CD14-positive monocyte (primary cell): Measurements from ENCODE around the gene DPP7. TPM values are rescaled to one million over a fixed set of nuclear protein-coding genes. Genes with fewer than 3 reads are reported as not detected.
A peak's percentile ranks its signal among the peaks of the same experiment; 100 is the strongest.

ENCODE experiments used
- DNase-seq, 3 donors: peaks; one replicate each; pipeline ENCODE4 v3.0.0-alpha.2; 2011 to 2022
- H2AFZ ChIP-seq: 2 replicates; pipeline ENCODE4 v1.6.0; 2012; ENCODE audit warnings: mild to moderate bottlenecking, low read depth, low read length, inconsistent platforms; ENCODE audit not compliant: insufficient read depth, poor library complexity, severe bottlenecking
- H3K27ac ChIP-seq, 2 donors: 1 replicate in 1 of 2; 2 replicates in 1 of 2; pipeline ENCODE4 v1.5.1; 2012 to 2013; ENCODE audit warnings: low read length in 2 of 2, control low read depth in 1 of 2, inconsistent platforms in 1 of 2, low read depth in 1 of 2, mild to moderate bottlenecking in 1 of 2
- H3K27me3 ChIP-seq, 2 donors: one replicate each; pipeline versions ENCODE4 v1.6.0 to v1.6.1; 2011 to 2013; ENCODE audit warnings: low read length in 2 of 2; ENCODE audit not compliant: control insufficient read depth in 2 of 2, insufficient read depth in 2 of 2
- H3K36me3 ChIP-seq, 2 donors: replicated peaks in 1 of 2; 1 replicate in 1 of 2; 2 replicates in 1 of 2; pipeline versions ENCODE4 v1.5.1 to v1.6.1; 2012 to 2013; ENCODE audit warnings: low read length in 2 of 2, control low read depth in 1 of 2, inconsistent platforms in 1 of 2, mild to moderate bottlenecking in 1 of 2; ENCODE audit not compliant: insufficient read depth in 2 of 2, control insufficient read depth in 1 of 2
- H3K4me1 ChIP-seq, 2 donors: 1 replicate in 1 of 2; 2 replicates in 1 of 2; pipeline versions ENCODE4 v1.5.1 to v1.6.1; 2012 to 2013; ENCODE audit warnings: low read length in 2 of 2, control low read depth in 1 of 2, inconsistent platforms in 1 of 2, mild to moderate bottlenecking in 1 of 2, moderate library complexity in 1 of 2; ENCODE audit not compliant: insufficient read depth in 2 of 2, control insufficient read depth in 1 of 2
- H3K4me2 ChIP-seq: replicated peaks from 2 replicates; pipeline ENCODE3; 2012; ENCODE audit warnings: low read length, moderate library complexity, mild to moderate bottlenecking; ENCODE audit not compliant: poor library complexity, severe bottlenecking; ENCODE audit errors: extremely low read depth
- H3K4me3 ChIP-seq, 3 experiments: fragments of 200-600 bp in 1 of 3; sonication (generic) in 1 of 3; replicated peaks in 1 of 3; 1 replicate in 2 of 3; 2 replicates in 1 of 3; pipeline ENCODE4 v1.5.1; 2011 to 2013; ENCODE audit warnings: low read length in 3 of 3, mild to moderate bottlenecking in 3 of 3, control low read depth in 2 of 3, low read depth in 2 of 3, inconsistent platforms in 1 of 3, moderate library complexity in 1 of 3
- H3K79me2 ChIP-seq: 2 replicates; pipeline ENCODE4 v1.6.0; 2012; ENCODE audit warnings: mild to moderate bottlenecking, control low read depth, inconsistent platforms, low read length, moderate library complexity; ENCODE audit not compliant: insufficient read depth
- H3K9ac ChIP-seq: 2 replicates; pipeline ENCODE4 v1.6.0; 2017; ENCODE audit warnings: low read length, mild to moderate bottlenecking; ENCODE audit not compliant: insufficient read depth, poor library complexity, severe bottlenecking
- H3K9me3 ChIP-seq, 2 donors: replicated peaks in 1 of 2; 1 replicate in 1 of 2; 2 replicates in 1 of 2; pipeline versions ENCODE4 v1.5.1 to v1.6.1; 2012 to 2013; ENCODE audit warnings: low read length in 2 of 2, control low read depth in 1 of 2; ENCODE audit not compliant: control insufficient read depth in 1 of 2, insufficient read depth in 1 of 2
- H4K20me1 ChIP-seq: 2 replicates; pipeline ENCODE4 v1.6.0; 2012; ENCODE audit warnings: mild to moderate bottlenecking, low read length, control low read depth, moderate library complexity; ENCODE audit not compliant: insufficient read depth
- H3K27ac Mint-ChIP-seq, 7 donors: one replicate each; pipeline ENCODE4 v1.8.0; 2020; ENCODE audit warnings: mild to moderate bottlenecking in 7 of 7, mixed read lengths in 7 of 7, moderate library complexity in 6 of 7, inconsistent platforms in 2 of 7
- H3K27me3 Mint-ChIP-seq, 3 donors: one replicate each; pipeline ENCODE4 v1.8.0; 2021 to 2022; ENCODE audit warnings: low read depth in 3 of 3, mild to moderate bottlenecking in 3 of 3, mixed read lengths in 3 of 3, moderate library complexity in 3 of 3, inconsistent platforms in 1 of 3
- H3K36me3 Mint-ChIP-seq, 2 donors: one replicate each; pipeline ENCODE4 v1.8.0; 2020; ENCODE audit warnings: mixed read lengths in 2 of 2, inconsistent platforms in 1 of 2, mild to moderate bottlenecking in 1 of 2
- H3K4me1 Mint-ChIP-seq: one replicate; pipeline ENCODE4 v1.8.0; 2020; ENCODE audit warnings: mild to moderate bottlenecking, mixed read lengths
- H3K4me3 Mint-ChIP-seq, 2 donors: one replicate each; pipeline ENCODE4 v1.8.0; 2020; ENCODE audit warnings: mild to moderate bottlenecking in 2 of 2, mixed read lengths in 2 of 2, moderate library complexity in 1 of 2
- H3K9me3 Mint-ChIP-seq, 7 donors: one replicate each; pipeline ENCODE4 v1.8.0; 2020 to 2022; ENCODE audit warnings: mixed read lengths in 7 of 7, mild to moderate bottlenecking in 6 of 7, moderate library complexity in 6 of 7, inconsistent platforms in 2 of 7
- CTCF ChIP-seq: fragments of 200-600 bp; IDR thresholded peaks from one replicate; pipeline ENCODE4 v1.8.0; 2022; ENCODE audit warnings: antibody characterized with exemption, mild to moderate bottlenecking
- WGBS: methylation state at CpG from one replicate; pipeline ENCODE4 v1.1.5; 2013; ENCODE audit warnings: missing lambda C conversion rate; ENCODE audit not compliant: insufficient coverage; 5-methylcytosine and 5-hydroxymethylcytosine counted together
- intact Hi-C, 2 donors: fragments of 100-400 bp; cut with micrococcal nuclease; formaldehyde crosslinking; loops; one replicate each; pipeline versions ENCODE4 v1.15.0 to v1.15.1; 2023
- polyA plus RNA-seq, 3 donors: library from polyadenylated mRNA; depleted of rRNA in 1 of 3; unstranded in 2 of 3; stranded (reverse) in 1 of 3; fragments of 300-500 nt in 2 of 3; fragments of >200 nt in 1 of 3; fragmentation: Illumina TruSeq in 2 of 3; gene quantifications; 1 replicate in 2 of 3; 2 replicates in 1 of 3; pipeline ENCODE4 v1.2.3, GENCODE V29; 2012 to 2021

The DPP7 gene
- polyA plus RNA-seq, 3 donors = 68.3 to 287 (median 150) TPM

DNA sequence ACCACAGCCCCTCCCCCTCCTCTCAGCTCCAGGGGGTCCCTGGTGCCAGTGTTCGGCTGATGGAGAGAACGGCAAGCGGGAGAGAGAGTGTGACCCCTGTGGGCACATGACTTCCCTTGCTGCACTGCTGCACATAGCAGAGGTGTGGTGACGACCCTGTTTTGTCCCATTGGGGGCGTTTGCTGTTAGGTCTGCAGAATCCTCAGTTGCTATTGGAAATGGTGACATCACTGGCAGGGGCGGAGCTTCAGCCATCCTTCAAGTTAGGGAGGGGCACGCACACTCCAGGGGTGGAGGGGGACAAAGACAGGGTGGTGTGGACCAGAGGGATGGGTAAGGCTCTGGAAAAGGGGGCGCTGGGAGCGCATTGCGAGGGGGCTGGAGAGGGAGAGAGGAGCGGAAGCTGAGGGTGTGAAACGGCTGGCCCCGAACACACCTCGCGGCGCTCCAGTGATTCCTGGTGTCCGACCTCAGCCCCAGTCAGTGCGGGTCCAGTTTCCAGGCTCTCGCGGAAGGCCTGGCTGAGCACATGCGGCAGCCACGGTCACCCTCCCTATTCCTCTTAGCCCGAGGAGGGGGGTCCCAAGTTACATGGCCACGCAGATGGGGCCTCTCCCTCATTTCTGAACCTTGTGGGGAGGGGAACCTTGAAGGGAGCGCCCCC lies 23.7 kb upstream of the DPP7 start:
- no peak for TF ChIP-seq CTCF

DNA sequence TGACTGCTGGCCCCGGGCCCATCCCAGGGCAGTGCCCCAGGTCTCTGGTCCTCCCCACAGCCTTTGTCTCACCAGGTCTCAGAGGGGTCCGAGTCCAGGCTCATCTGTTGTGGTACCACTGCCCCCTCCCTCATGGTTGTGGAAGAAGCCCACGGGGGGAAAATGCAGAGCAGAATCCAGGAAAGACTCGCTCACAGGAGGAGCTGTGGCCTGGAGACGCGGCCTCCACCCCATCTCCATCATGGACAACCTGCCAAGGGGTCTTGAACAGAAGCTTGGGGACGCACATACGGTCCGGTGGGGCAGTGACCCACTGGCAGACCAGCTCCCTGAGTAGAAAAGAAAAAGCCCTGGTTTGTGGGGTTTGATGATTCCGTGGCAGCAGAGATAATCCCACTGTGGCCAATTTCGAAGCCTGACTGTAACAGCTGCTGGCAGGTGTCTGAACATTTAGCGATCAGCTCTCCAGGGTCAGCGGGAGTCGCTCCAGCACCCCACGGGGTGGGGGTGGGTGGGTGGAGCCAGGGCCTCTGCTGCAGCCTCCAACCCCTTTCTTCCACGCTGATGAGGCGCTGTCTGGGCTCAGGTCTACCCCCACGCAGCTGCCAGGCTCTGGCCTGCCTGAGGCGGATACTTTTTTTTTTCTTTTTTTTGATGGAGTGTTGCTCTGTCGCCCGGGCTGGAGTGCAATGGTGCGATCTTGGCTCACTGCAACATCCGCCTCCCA lies 22.5 kb upstream of the DPP7 start:
- H3K4me3 ChIP-seq = no peak overlapping the region
- Mint-ChIP-seq H3K4me3 (peak overlapping the region in 1 of 2 donors; percentile 81), H3K9me3 (peaks cover 0 to 7% (median 1%) of the 10 kb centered on the region in 7 donors), H3K4me1 (no peaks in the 10 kb centered on the region), H3K27me3 (peaks cover 63 to 78% (median 66%) of the 10 kb centered on the region in 3 donors), H3K27ac (no peak overlapping the region), H3K36me3 (peaks cover 0 to 2% of the 10 kb centered on the region in 2 donors)
- H3K36me3 ChIP-seq = no peaks in the 10 kb centered on the region
- 88% methylated on average over 9 of the region's 23 CpGs for WGBS
- peaks cover 14 to 53% of the 10 kb centered on the region in 2 donors for H3K27me3 ChIP-seq
- H3K79me2 ChIP-seq = no peaks in the 10 kb centered on the region
- H3K9ac ChIP-seq = no peak overlapping the region
- H3K4me2 ChIP-seq = no peak overlapping the region
- DNase-seq = no peak
- no peak overlapping the region for H3K27ac ChIP-seq
- no peaks in the 10 kb centered on the region for H4K20me1 ChIP-seq
- H3K9me3 ChIP-seq = peaks cover 0 to 14% of the 10 kb centered on the region in 2 donors
- no peak overlapping the region for H2AFZ ChIP-seq
- H3K4me1 ChIP-seq = no peaks in the 10 kb centered on the region
- no peak for TF ChIP-seq CTCF
- intact Hi-C loops = no loop called here

More for the DNA sequence above, 23.7 kb upstream of the DPP7 start:
- no peaks in the 10 kb centered on the region for H3K4me1 ChIP-seq
- no peak overlapping the region for H3K9ac ChIP-seq
- Mint-ChIP-seq H3K4me1 (no peaks in the 10 kb centered on the region), H3K27me3 (peaks cover 63 to 80% (median 66%) of the 10 kb centered on the region in 3 donors), H3K4me3 (peak overlapping the region in 1 of 2 donors; percentile 81), H3K9me3 (peaks cover 0 to 7% (median 1%) of the 10 kb centered on the region in 7 donors), H3K27ac (peak overlapping the region in 1 of 7 donors; percentile 80), H3K36me3 (peaks cover 0 to 2% of the 10 kb centered on the region in 2 donors)
- H3K27ac ChIP-seq = no peak overlapping the region
- intact Hi-C loops = no loop called here
- no peaks in the 10 kb centered on the region for H3K36me3 ChIP-seq
- peaks cover 14 to 53% of the 10 kb centered on the region in 2 donors for H3K27me3 ChIP-seq
- no peaks in the 10 kb centered on the region for H3K79me2 ChIP-seq
- no peaks in the 10 kb centered on the region for H4K20me1 ChIP-seq
- H3K4me2 ChIP-seq = no peak overlapping the region
- H3K4me3 ChIP-seq = no peak overlapping the region
- DNase-seq = no peak
- peaks cover 0 to 14% of the 10 kb centered on the region in 2 donors for H3K9me3 ChIP-seq
- WGBS = 19% methylated on average over 17 of the region's 25 CpGs
- H2AFZ ChIP-seq = no peak overlapping the region
